ENCODE measurements around the gene LPIN1.

GRCh38 chr2:11698009-11698922, 48.2 kb upstream of the LPIN1 start:
- TF ChIP-seq, protein P1, sequence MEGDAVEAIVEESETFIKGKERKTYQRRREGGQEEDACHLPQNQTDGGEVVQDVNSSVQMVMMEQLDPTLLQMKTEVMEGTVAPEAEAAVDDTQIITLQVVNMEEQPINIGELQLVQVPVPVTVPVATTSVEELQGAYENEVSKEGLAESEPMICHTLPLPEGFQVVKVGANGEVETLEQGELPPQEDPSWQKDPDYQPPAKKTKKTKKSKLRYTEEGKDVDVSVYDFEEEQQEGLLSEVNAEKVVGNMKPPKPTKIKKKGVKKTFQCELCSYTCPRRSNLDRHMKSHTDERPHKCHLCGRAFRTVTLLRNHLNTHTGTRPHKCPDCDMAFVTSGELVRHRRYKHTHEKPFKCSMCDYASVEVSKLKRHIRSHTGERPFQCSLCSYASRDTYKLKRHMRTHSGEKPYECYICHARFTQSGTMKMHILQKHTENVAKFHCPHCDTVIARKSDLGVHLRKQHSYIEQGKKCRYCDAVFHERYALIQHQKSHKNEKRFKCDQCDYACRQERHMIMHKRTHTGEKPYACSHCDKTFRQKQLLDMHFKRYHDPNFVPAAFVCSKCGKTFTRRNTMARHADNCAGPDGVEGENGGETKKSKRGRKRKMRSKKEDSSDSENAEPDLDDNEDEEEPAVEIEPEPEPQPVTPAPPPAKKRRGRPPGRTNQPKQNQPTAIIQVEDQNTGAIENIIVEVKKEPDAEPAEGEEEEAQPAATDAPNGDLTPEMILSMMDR (conservative IDR thresholded peaks at IDR 0.05; ENCODE audit: low read depth, low read length) = no peak
- no peak for TF ChIP-seq EZH2 (IDR thresholded peaks at IDR 0.05; ENCODE audit: borderline replicate concordance, low read depth, low read length, poor library complexity, severe bottlenecking)
